Choroid plexus epithelial cell (primary cell): Measurements from ENCODE around the gene XBP1.

Source experiments
- DNase-seq: peaks from one replicate; pipeline ENCODE4 v3.0.0-alpha.2; 2010; ENCODE audit warnings: low read depth
- H3K4me3 ChIP-seq: 2 replicates; pipeline ENCODE4 v1.5.1; 2011; ENCODE audit warnings: low read depth, mild to moderate bottlenecking, control low read depth, low read length, moderate library complexity
- TF ChIP-seq, protein P1 (sequence below): conservative IDR thresholded peaks from 2 replicates; pipeline ENCODE4 v1.5.1; 2011; ENCODE audit warnings: low read depth, mild to moderate bottlenecking, control low read depth, inconsistent platforms, low read length, moderate library complexity

The XBP1 gene

DNA sequence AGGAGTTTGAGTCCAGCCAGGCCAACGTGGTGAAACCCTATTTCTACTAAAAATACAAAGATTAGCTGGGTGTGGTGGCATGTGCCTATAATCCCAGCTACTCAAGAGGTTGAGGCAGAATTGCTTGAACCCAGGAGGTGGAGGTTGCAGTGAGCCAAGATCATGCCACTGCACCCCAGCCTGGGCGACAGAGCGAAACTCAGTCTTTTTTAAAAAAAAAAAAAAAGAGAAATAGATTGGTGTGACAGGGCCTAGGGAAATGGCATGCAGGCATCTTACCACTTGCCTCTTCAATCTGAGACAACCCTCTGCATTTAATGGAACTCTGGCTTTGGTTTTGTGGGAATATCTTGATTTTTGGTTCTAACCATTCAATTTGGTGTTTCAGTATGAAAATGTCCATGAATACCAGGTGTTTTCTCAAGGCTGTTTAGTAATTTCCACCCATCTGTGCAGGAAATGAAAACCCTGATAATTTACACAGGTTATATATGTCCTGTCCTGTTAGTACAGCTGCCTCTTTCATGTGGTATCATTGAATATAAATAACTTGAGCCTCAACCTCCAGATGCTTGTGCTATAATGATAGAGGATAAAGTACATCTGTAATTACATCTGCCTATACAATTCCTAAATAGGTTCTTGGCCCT is 8.4 kb downstream of the XBP1 start:
- no peak overlapping the region for H3K4me3 ChIP-seq
- no peak for DNase-seq
- TF ChIP-seq, protein P1, sequence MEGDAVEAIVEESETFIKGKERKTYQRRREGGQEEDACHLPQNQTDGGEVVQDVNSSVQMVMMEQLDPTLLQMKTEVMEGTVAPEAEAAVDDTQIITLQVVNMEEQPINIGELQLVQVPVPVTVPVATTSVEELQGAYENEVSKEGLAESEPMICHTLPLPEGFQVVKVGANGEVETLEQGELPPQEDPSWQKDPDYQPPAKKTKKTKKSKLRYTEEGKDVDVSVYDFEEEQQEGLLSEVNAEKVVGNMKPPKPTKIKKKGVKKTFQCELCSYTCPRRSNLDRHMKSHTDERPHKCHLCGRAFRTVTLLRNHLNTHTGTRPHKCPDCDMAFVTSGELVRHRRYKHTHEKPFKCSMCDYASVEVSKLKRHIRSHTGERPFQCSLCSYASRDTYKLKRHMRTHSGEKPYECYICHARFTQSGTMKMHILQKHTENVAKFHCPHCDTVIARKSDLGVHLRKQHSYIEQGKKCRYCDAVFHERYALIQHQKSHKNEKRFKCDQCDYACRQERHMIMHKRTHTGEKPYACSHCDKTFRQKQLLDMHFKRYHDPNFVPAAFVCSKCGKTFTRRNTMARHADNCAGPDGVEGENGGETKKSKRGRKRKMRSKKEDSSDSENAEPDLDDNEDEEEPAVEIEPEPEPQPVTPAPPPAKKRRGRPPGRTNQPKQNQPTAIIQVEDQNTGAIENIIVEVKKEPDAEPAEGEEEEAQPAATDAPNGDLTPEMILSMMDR, result no peak

DNA sequence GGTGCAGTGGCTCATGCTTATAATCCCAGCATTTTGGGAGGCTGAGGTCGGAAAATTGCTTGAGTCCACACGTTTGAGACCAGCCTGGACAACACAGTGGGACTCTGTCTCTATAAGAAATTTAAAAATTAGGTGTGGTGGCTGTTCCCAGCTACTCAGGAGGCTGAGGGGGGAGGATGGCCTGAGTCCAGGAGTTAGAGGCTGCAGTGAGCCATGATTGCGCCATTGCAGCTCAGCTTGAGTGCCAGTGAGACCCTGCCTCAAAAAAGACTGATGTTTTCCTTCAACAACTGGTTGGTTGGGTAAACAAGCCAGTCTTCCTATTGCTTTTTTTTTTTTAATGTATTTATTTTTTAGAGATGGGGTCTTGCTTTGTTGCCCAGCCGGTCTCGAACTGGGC is 9.2 kb downstream of the XBP1 start:
- DNase-seq, result no peak
- TF ChIP-seq, protein P1, result no peak
- H3K4me3 ChIP-seq, result no peak overlapping the region

DNA sequence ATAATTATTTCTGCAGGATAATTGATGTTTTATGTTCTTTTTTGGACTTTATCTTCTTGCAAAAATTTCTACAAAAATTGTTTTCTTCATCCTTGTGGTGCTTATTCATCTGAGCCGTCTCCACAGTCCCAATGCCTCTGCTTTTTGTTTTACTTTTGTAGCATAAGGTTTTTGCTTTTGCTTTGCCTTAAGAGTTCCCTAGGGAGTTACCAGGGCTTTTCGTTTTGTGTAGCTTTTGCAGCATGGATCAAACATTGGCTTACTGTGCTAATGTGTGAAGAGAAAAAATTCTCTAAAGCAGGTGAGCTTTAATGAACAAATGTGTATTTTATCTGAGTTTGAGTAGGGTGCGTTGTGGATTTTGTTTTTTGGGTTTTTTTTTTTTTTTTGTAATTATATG is 11.8 kb downstream of the XBP1 start:
- TF ChIP-seq, protein P1, result no peak
- no peak for DNase-seq
- H3K4me3 ChIP-seq, result no peak overlapping the region

DNA sequence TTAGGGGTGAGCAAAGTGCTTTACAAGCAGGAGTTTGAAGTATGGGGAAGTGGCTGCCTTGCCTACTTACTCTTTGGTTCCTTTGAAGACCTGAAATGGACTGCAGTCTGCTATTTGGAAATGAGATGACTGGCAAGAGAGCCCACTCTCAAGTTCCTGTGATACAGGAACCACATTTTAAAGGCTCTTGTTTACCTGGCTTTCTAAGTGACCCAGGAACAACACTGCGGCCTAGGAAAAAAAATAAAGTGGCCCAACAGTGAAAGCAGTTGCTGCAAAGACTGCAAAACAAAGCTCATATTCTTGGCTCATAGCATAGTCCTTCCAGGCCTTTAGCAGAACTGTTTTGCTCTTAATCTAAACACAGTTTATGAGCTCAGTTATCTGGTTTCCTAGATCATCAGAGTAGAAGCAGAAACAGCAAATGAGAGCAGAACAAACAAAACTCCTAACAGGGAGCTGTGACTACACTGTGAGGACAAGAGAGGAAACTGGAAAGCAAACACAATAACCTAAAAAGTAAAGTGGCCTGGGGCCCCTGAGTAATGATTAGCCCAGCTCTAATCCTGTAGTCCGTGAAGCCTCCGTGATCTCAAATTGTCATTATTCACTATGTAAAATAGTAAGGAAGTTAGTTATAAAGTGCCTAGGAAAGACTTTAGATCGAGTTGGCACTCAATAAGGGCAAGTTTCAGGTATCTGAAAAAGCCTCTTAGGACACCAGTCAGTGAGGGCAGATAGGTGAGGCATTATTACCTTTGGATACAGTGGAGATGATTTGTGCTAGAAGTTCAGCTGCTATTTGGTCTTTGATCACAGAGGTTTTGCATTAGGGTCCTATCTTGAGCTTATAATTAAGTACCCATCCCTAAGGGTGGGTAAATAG is 16.3 kb downstream of the XBP1 start:
- DNase-seq, result no peak
- H3K4me3 ChIP-seq, result no peak overlapping the region
- TF ChIP-seq, protein P1, result no peak

DNA sequence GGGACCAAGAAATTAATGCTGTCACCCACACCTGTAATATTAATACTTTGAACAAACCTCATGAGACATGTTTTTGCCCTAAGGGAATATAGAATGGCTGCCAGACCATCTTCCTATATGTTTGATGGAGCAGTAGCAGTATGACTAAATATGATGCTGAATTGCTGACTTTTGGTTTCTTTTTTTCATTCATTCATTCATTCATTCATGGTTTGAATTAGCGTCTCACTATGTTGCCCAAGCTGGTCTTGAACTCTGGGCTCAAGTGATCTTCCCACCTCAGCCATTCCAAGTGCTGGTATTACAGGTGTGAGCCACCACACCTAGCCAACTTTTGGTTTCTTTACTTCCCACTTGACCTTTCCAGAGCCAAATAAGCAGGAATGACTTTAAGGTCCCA is 20.1 kb downstream of the XBP1 start:
- H3K4me3 ChIP-seq, result no peak overlapping the region
- TF ChIP-seq, protein P1, result no peak
- no peak for DNase-seq

DNA sequence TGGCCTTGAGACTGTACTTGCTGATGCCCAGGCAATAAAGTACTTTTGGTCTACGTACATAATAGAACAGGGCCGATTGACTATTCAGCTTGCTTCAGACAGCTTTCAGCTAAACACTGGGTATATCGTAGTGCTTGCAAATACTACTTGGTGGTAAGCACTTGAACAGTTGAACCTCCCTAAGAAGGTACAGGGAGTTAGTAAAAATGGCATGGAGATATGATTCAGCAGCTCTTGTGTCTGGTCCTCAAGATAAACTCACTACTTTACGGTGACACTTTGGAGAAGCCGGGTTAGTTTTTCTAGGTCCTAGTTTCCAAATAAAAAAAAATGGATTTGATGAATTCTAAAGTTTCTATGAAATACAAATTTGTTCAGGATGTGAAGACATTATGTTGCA is 20.5 kb downstream of the XBP1 start:
- TF ChIP-seq, protein P1, result no peak
- no peak for DNase-seq
- H3K4me3 ChIP-seq, result no peak overlapping the region

DNA sequence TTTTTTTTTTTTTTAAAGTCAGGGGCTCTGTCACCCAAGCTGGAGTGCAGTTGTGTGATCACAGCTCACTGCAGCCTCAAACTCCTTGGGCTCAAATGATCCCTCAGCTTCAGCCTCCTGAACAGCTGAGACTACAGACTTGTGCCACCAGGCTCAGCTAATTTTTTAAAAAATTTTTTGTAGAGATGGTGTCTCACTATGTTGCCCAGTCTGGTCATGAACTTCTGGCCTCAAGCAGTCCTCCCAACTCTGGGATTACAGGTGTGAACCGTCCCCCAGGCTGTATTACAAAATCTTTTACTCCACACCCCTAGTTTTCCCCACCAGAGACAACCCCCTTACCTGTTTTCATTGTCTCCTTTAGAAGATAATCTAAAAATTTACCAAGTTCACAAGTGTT is 26.0 kb downstream of the XBP1 start:
- TF ChIP-seq, protein P1, result no peak
- DNase-seq, result no peak
- H3K4me3 ChIP-seq, result no peak overlapping the region
